ENCODE results near the gene SEC22C. TPM values are rescaled to one million over a fixed set of nuclear protein-coding genes. Genes with fewer than 3 reads are reported as not detected.

Gene SEC22C
- total and polyA plus RNA-seq, 4 donors = 23.3 to 61.4 (median 35.0) TPM

- Histone ChIP-seq H3K27ac (ENCODE audit: low read depth in 1 of 2, low read length in 1 of 2) (no peak overlapping the region), H3K36me3 (ENCODE audit: control insufficient read depth in 4 of 4, insufficient read depth in 4 of 4, low read length in 4 of 4) (peaks cover 4 to 14% (median 9%) of the 10 kb centered on the region in 4 donors), H3K9me3 (ENCODE audit: control insufficient read depth in 4 of 4, insufficient read depth in 3 of 4, low read length in 3 of 4) (peaks cover 0 to 14% (median under 1%) of the 10 kb centered on the region in 4 donors), H3K27me3 (ENCODE audit: control insufficient read depth in 3 of 3, insufficient read depth in 3 of 3, low read length in 2 of 3) (no peaks in the 10 kb centered on the region), H3K4me1 (ENCODE audit: control insufficient read depth in 5 of 5, insufficient read depth in 5 of 5, low read length in 5 of 5) (peaks cover 0 to 4% (median 0%) of the 10 kb centered on the region in 5 donors), H3K9ac (ENCODE audit: insufficient read depth in 1 of 2, low read length in 2 of 2) (no peak overlapping the region), H3K4me3 (no peak overlapping the region)
- no peak for ATAC-seq (ENCODE audit: insufficient read depth, low FRiP score)
- no peak for DNase-seq
- TF ChIP-seq CTCF (IDR thresholded peaks at IDR 0.05; ENCODE audit: control extremely low read depth, extremely low read depth) = peak; percentile 36
- WGBS, 2 donors = 67 to 69% methylated on average over 3 of the region's 3 CpGs
Measured at GRCh38 chr3:42572278-42572677, 9.5 kb downstream of the SEC22C start.

GRCh38 chr3:42569593-42570142 lies 12.1 kb downstream of the SEC22C start:
- no peaks in the 10 kb centered on the region for H3K27me3 ChIP-seq (ENCODE audit: control insufficient read depth in 3 of 3, insufficient read depth in 3 of 3, low read length in 2 of 3)
- no peak overlapping the region for H3K9ac ChIP-seq (ENCODE audit: insufficient read depth in 1 of 2, low read length in 2 of 2)
- WGBS, 2 donors = 84 to 91% methylated on average over 2 of the region's 2 CpGs
- TF ChIP-seq CTCF (IDR thresholded peaks at IDR 0.05; ENCODE audit: control extremely low read depth, extremely low read depth) = no peak
- no peak for ATAC-seq (ENCODE audit: insufficient read depth, low FRiP score)
- no peak overlapping the region for H3K4me3 ChIP-seq
- H3K27ac ChIP-seq (ENCODE audit: low read depth in 1 of 2, low read length in 1 of 2) = no peak overlapping the region
- peaks cover 0 to 4% (median 0%) of the 10 kb centered on the region in 5 donors for H3K4me1 ChIP-seq (ENCODE audit: control insufficient read depth in 5 of 5, insufficient read depth in 5 of 5, low read length in 5 of 5)
- no peak for DNase-seq
- peaks cover 10 to 22% (median 18%) of the 10 kb centered on the region in 4 donors for H3K36me3 ChIP-seq (ENCODE audit: control insufficient read depth in 4 of 4, insufficient read depth in 4 of 4, low read length in 4 of 4)
- H3K9me3 ChIP-seq (ENCODE audit: control insufficient read depth in 4 of 4, insufficient read depth in 3 of 4, low read length in 3 of 4) = peaks cover 0 to 6% (median 0%) of the 10 kb centered on the region in 4 donors

DNA sequence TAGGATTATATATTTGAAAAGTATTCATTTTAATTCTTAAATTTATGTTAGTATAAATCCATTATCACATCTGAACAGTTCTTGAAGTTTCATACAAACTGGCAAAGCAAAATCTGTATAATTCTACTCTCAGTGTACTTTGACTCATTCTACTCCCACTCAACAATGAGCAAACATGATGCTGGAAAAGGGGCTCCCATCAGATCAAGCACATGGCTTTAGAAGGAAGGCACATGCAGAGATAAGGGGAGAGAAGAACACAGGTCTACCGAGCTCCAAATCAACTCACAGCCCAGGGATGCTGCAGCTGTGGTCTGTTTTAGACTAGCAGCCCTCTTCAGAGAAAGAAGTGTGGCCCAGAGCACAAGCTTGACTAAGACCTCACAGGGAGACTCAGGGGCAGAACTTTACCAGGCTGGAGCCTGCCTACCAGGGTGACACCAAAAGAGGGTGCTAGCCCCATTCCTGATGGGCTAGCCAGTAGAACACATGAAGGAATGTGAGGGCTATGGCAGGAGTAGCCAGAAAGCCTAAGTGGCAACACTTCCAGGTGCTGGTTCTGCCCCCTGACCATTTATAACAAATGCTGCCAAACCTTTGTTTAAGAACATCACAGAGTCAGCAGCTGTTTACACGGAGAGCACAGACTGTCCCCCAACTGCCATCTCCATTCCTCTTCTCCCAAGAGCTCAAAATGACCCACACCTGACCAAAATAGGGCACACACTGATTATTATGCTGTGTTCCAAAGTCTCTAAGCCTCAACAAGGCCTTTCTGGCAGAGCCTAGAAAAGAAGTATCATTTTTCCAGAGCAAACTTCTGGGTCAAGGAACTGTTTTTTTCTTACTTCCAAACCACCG lies 19.5 kb downstream of the SEC22C start:
- TF ChIP-seq CTCF (IDR thresholded peaks at IDR 0.05; ENCODE audit: control extremely low read depth, extremely low read depth) = no peak
- WGBS, 2 donors = 72 to 82% methylated on average over 3 of the region's 3 CpGs
- Histone ChIP-seq H3K9ac (ENCODE audit: insufficient read depth in 1 of 2, low read length in 2 of 2) (no peak overlapping the region), H3K9me3 (ENCODE audit: control insufficient read depth in 4 of 4, insufficient read depth in 3 of 4, low read length in 3 of 4) (no peaks in the 10 kb centered on the region), H3K27me3 (ENCODE audit: control insufficient read depth in 3 of 3, insufficient read depth in 3 of 3, low read length in 2 of 3) (no peaks in the 10 kb centered on the region), H3K36me3 (ENCODE audit: control insufficient read depth in 4 of 4, insufficient read depth in 4 of 4, low read length in 4 of 4) (peaks cover 8 to 35% (median 32%) of the 10 kb centered on the region in 4 donors), H3K27ac (ENCODE audit: low read depth in 1 of 2, low read length in 1 of 2) (no peak overlapping the region), H3K4me3 (no peak overlapping the region), H3K4me1 (ENCODE audit: control insufficient read depth in 5 of 5, insufficient read depth in 5 of 5, low read length in 5 of 5) (peaks cover 0 to 2% (median 0%) of the 10 kb centered on the region in 5 donors)
- DNase-seq (no peak), ATAC-seq (ENCODE audit: insufficient read depth, low FRiP score) (no peak)
